H7 (cell line): ENCODE data around the gene AHNAK2. TPM values are rescaled to one million over a fixed set of nuclear protein-coding genes. Genes with fewer than 3 reads are reported as not detected.
"Not testable (repeated sequence)": the region's sequence is repeated elsewhere in the genome, so short reads cannot be mapped to it uniquely, and the experiment has no call there.

Experiments
- DNase-seq: peaks from one replicate; pipeline ENCODE4 v3.0.0; 2012
- H3K27me3 ChIP-seq: 2 replicates; pipeline ENCODE4 v1.6.0; 2011; ENCODE audit warnings: mild to moderate bottlenecking, low read length; ENCODE audit not compliant: control insufficient read depth, insufficient read depth
- H3K36me3 ChIP-seq: replicated peaks from 2 replicates; pipeline ENCODE4 v1.5.1; 2011; ENCODE audit warnings: low read length; ENCODE audit not compliant: control insufficient read depth, insufficient read depth
- H3K4me3 ChIP-seq: 2 replicates; pipeline ENCODE4 v1.5.1; 2011; ENCODE audit warnings: low read depth, mild to moderate bottlenecking, control low read depth, low read length, moderate library complexity; ENCODE audit not compliant: insufficient read depth
- total RNA-seq: library from RNA; depleted of rRNA; stranded (reverse); fragments of >200 nt; shearing (Covaris generic); gene quantifications from 2 replicates; pipeline ENCODE4 v1.2.3, GENCODE V29; 2014

The AHNAK2 gene
- total RNA-seq, 1 experiment from 2014 or later = 2.0 TPM

DNA sequence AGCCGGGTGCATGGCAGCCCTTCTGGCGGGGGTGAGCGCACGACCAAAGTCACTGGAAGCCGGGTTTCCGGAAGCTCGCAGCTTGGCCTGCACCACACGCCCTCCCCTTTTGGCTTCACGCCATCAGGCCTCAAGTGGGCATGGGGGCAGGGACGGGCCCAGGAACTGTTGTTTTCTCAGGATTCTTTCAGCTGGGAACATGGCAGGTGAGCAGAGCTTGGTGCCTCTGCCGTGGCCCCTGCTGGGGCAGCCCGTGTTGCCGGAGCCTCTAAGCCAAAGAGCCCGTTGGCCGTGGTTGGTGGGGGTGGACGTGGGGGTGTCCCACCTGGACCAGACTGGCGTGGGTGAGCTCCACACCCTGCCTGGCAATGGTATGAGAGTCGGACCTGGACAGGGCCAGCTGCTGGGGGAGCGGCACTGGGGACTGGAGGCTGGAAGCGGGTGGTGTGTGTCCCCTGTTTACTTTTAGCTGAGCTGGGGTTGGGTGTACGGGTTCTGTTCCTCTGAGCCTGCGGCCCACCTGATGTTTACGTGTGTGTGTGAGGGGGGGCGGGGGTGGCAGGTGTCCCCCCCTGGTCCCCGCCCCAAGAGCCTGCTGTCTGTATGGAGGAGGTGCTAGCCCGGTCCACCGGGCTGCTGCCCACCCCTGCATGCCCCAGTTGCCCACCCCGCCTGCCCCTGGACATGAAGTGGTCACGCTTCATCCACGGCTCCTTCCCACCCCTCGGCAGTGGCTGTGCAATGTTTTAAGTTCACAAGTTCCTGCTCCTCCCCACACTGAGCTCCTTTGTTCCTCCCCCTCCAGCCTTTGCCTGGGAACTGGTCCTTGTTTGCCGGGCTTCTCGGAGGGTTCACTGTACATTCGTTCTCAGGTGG lies 82.2 kb downstream of the AHNAK2 start:
- H3K36me3 ChIP-seq = no peaks in the 10 kb centered on the region
- H3K4me3 ChIP-seq = no peak overlapping the region
- DNase-seq = peak; percentile 57
- H3K27me3 ChIP-seq = no peaks in the 10 kb centered on the region

DNA sequence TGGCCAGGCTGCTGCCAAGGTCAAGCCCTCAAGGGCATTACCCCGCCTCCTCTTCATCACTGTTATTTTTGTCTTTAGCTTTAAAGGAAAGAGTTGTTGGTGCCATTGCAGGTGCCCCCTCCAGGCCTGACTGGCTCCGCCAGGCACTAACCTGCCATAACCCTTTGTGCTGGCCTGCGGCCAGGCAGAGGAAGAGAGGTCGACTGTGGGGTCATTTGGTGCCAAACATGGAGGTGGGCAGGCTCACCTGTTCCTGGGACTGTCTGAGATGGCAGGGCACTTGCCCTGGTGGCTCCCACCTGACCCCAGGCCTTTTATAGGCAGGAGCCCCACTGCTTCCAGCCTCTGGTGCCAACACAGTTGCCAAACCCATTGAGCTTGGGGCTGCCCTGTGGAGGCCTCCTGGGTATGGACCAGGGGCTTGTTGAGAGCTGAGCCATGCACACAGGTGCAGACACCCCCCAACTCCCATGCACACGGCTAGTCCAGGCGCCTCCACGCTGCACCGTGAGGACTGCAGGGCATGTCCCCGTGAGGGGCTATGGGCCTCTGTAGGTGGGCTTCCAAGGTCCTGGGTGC lies 82.9 kb downstream of the AHNAK2 start:
- Histone ChIP-seq H3K4me3 (no peak overlapping the region), H3K36me3 (no peaks in the 10 kb centered on the region), H3K27me3 (no peaks in the 10 kb centered on the region)
- DNase-seq = peak; percentile 25

DNA sequence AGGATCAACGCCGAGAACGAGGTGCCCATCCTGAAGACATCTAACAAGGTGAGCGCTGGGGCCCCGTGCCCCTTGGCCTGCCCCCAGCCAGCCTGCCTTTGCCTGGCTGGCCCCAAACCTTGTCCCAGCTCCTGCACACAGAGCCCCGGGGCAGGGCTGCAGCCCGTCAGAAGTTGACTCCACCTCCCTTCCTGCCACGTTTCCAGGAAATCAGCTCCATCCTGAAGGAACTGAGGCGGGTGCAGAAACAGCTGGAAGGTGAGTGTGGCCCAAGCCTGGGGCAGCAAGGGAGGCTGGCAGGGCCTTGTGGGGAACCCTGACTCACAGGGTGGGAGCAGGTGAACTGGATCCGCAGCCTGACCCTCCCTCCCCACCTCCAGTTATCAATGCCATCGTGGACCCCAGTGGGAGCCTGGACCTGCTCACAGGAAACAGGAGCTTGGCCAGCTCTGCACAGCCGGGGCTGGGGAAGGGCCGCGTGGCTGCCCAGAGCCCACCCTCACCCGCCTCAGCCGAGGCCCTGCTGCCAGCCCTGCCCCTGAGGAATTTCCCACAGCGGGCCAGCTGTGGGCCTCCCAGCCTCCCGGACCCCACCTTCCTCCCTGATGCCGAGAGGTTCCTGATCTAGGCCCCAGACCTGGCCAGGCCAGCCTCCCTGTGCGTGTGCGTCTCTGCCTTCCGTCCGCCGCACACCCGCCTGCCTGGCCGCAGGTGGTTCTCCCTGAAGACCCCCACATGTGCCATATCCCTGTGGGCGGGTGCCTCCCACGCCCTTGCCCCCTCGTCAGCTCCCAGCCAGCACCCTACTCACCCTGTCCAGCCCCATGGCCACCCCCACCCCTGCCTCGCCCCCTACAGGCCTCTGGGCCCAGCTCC lies 83.6 kb downstream of the AHNAK2 start:
- peak; percentile 59 for DNase-seq
- H3K4me3 ChIP-seq = no peak overlapping the region
- no peaks in the 10 kb centered on the region for H3K27me3 ChIP-seq
- no peaks in the 10 kb centered on the region for H3K36me3 ChIP-seq

DNA sequence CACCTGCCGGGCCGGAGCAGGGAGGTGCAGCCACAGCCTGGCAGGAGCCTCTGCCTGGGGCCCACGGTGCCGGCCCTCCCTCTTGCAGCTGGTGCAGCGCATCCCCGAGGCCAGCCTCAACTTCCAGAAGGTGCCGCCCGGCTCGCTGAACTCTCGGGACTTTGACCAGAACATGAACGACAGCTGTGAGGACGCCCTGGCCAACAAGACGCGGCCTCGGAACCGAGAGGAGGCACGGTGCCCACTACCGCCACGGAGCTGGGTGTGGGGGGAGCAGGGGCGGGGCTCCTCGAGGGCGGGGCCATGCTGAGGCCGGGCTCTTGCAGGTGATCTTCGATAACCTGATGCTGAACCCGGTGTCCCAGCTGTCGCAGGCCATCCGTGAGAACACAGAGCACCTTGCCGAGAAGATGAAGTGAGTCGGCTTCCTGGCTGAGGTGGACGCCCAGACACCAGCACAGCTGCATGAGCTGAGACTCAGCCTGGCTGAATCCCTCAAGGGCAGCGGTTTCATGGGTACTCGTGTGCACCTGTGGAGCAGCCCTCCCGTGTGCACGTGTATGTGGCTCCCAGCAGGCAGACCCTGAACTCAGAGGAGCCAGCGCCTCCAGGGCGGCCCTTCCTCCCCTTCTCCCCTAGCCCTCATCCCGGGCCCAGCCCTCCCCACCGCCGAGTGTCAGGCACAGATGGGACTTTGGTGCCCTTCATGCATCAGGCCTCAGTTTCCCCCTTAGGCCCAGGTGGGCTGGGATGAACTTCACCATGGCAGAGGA lies 84.6 kb downstream of the AHNAK2 start:
- no peak overlapping the region for H3K4me3 ChIP-seq
- H3K36me3 ChIP-seq = no peaks in the 10 kb centered on the region
- peak; percentile 59 for DNase-seq
- H3K27me3 ChIP-seq = no peaks in the 10 kb centered on the region

DNA sequence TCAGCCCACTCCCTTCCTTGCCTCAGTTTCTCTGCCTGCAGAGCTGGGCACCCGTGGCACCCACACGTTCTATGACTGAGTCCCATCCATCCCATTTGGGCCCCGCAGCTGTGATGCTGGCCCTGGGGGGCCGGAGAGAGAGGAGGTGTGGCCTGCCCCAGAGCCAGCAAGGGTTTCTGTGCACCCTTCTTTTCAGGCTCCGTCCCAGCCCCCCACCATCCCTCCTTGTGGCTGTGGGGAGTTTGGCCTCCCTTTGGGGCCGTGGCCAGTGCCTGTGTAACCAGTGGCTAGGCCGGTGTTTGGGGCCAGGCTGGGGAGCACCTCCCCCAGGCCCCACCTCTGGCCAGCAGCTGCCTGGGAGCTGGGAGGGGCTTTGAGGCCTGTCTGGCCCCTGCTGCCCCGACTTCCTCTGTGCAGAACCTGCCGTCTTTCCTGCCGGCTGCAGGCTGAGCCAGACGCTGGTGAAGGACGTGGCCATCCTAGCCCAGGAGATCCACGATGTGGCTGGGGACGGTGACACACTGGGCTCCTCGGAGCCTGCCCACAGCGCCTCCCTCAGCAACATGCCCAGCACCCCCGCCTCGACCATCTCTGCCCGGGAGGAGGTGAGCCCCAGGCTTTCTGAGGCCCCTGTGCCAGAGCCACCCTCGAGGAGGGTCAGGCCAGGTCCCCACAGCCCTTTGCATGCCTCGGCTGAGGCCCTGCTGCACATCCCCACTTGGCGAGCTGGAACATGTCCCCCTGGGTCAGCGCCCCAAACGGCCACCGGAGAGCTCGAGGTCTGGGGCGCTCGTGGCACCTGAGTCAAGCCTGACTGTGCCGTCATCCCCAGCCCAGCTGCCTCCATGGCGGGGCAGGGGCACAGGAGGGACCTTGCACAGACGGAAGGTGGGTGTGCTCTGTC lies 85.4 kb downstream of the AHNAK2 start:
- Histone ChIP-seq H3K4me3 (no peak overlapping the region), H3K27me3 (no peaks in the 10 kb centered on the region), H3K36me3 (no peaks in the 10 kb centered on the region; the same call in 1 of the 2 replicates)
- DNase-seq = peak; percentile 66

DNA sequence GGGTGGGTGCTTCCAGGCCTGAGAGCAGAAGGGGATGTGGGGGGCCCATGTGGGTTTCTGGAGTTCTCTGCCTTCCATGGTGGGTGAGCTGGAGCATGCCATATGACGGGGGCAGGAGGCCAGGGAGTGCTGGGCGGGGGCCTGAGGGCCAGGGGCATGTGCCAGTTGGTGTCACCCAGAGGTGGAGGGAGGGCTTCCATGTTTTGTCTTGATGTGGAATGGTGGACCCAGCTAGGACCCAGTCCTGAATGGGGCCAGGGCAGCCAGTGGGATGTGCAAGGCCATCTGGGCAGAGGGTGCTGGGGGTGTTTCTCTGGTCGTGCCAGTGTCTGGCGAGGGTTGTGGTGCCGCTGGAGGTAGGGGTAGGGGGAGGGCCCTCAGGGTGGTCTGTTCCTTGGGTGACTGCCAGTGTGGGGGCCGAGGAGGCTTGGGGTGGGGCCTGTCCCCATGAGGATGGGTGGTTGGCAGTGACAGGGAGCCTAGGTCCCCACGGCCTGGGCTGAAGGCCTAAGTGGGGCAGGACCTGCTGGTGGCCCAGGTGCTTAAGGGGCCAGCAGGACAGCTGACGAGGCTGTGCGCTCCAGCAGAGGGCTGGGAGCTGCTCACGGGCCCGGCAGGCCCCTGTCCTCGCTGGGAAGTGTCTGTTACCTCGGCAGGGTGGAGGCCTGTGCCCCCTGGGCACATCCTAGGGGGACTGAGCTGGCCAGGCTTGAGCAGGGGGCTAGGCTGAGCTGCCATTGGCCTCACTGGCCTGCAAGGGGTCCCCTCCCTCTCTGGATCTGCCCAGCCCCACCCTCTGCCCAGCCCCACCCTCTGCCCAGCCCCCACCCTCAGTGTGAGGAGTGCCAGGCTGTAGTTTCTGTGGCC lies 86.3 kb downstream of the AHNAK2 start:
- no peaks in the 10 kb centered on the region; the same call in 1 of the 2 replicates for H3K36me3 ChIP-seq
- DNase-seq = peak; percentile 62

DNA sequence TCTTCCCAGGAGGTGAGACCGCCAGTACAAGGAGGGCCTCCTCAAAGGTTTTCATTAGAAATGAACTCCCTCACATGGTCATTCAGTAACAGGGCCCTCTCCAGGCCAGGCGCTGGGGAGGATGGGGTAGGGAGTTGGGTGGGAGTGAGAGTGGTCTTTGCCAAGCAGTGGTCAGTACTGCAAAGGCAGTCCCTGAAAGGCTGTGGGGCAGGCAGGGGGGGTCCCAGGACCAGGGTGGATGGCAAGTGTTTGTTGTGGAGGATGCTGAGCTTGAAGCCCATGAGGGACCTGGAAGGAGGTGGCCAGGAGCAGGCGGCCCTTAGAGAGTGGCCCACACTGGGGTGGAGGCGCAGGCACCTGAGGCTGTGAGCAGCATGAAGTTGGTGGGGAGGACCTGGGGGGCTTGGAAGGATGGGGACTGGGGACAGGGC lies 87.0 kb downstream of the AHNAK2 start:
- H3K4me3 ChIP-seq = no peak overlapping the region
- no peaks in the 10 kb centered on the region for H3K27me3 ChIP-seq
- H3K36me3 ChIP-seq = no peaks in the 10 kb centered on the region; the same call in none of the 2 replicates
- DNase-seq = no peak

More for the DNA sequence above, 86.3 kb downstream of the AHNAK2 start:
- Histone ChIP-seq H3K27me3 (no peaks in the 10 kb centered on the region), H3K4me3 (no peak overlapping the region)

DNA sequence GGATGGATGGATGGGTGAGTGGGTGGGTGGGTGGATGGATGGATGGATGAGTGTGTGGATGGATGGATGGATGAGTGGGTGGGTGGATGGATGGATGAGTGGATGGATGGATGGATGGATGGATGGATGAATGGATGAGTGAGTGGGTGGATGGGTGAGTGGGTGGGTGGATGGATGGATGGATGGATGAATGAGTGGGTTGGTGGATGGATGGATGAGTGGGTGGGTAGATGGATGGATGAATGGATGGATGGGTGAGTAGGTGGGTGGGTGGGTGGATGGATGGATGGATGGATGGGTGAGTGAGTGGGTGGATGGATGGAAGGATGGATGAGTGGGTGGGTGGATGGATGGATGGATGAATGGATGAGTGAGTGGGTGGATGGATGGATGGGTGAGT lies 87.9 kb downstream of the AHNAK2 start:
- not testable (repeated sequence) for H3K27me3 ChIP-seq, H3K36me3 ChIP-seq, H3K4me3 ChIP-seq, DNase-seq

DNA sequence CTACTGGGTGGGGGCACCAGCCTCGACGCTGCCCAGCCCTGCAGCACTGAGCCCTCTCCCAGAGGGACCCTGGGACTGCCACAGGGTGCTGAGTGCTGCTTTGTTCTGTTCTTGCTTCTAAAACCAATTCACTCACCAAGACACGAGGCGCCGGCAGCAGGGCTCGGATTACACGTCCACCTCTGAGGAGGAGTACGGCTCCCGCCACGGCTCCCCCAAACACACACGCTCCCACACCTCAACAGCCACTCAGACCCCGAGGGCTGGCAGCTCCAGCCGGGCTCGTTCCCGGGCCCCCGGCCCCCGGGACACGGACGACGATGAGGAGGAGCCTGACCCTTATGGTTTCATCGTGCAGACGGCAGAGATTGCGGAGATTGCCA lies 88.8 kb downstream of the AHNAK2 start:
- Histone ChIP-seq H3K4me3 (no peak overlapping the region), H3K36me3 (no peaks in the 10 kb centered on the region; the same call in none of the 2 replicates)
- peak; percentile 51 for DNase-seq

DNA sequence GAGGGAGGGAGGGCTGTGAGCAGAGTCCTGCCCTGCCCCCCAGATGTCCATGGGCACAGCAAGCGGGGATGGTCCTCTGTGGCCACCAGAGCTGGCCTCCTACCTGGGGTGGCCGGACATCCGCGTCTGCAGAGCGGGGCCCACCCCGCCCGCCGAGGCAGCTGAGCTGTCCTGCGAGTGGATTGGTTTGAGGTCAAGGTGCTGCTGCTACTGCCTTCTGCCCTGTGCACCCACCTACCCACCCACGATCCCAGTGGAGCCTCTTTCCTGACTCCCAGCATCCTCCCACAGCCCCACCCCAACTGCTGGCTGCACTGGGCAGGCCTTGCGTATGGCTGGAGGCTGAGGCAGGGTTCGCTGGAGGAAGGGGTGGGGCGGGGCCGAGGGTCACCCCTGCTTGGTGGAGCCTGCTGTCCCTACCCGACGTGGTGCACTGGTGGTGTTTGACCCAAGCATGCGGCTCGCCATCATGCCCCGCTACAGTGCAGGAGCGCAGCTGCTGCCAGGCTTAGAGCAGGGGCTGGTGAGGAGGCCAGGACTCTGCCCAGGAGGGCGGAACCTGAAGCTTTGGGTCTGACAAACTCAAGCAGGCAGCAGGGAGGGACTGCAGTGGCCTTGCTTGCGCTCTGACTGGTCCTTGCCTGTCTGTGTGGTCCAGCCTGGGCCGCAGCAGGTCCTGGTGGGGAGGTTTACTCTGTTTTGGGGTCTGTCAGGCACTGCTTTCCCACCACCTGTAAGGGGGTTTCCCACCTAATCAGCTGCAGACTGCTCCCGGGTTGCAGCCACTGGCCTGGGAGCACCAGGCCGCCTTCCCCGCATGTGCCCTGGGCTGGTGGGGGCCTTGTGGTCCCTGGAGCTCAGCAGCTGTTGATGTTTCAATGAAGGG lies 89.4 kb downstream of the AHNAK2 start:
- Histone ChIP-seq H3K36me3 (no peaks in the 10 kb centered on the region; the same call in none of the 2 replicates), H3K27me3 (no peaks in the 10 kb centered on the region), H3K4me3 (no peak overlapping the region)
- DNase-seq = peak; percentile 52

More for the DNA sequence above, 88.8 kb downstream of the AHNAK2 start:
- H3K27me3 ChIP-seq = no peaks in the 10 kb centered on the region

DNA sequence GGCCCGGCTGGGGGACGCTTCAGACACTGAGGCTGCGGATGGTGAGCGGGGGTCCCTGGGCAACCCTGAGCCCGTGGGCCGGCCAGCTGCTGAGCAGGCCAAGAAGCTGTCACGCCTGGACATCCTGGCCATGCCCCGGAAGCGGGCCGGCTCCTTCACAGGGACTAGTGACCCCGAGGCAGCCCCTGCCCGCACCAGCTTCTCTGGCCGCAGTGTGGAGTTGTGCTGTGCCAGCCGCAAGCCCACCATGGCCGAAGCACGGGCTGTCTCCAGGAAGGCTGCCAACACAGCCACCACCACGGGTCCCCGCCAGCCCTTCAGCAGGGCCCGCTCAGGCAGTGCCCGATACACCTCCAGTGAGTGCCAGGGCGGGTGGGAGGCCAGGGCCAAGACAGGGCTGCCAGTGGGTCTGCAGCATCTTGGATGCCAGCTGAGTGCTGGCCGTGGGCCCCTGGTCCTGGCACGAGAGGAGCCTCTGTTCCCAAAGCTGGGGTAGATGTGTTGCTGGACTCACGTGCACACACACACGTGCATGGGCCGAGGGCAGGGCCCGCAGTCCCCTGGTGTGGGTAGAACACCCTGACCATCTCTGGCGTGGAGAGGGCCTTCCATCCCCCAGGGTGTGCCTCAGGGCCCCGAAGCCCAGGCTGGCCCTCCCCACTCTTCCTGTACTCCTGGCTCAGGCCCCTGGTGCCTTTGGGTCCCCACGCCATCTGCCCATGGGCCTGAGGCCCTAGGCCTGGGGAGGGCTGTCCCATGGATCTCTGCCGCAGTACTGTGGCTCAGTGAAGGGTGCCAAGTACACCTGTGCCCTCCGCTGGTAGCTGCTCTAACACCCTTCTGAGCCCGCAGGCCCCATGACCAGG lies 90.3 kb downstream of the AHNAK2 start:
- H3K36me3 ChIP-seq = no peaks in the 10 kb centered on the region; the same call in none of the 2 replicates
- no peak overlapping the region for H3K4me3 ChIP-seq
- no peaks in the 10 kb centered on the region for H3K27me3 ChIP-seq
- DNase-seq = peak; percentile 43
